GM10847 (cell line): ENCODE results near the gene COQ4.

ENCODE experiments used
- POLR2A ChIP-seq: IDR thresholded peaks from 2 replicates; pipeline ENCODE4 v1.6.1; 2011; ENCODE audit not compliant: insufficient read length; ENCODE audit errors: extremely low read depth

The COQ4 gene

DNA sequence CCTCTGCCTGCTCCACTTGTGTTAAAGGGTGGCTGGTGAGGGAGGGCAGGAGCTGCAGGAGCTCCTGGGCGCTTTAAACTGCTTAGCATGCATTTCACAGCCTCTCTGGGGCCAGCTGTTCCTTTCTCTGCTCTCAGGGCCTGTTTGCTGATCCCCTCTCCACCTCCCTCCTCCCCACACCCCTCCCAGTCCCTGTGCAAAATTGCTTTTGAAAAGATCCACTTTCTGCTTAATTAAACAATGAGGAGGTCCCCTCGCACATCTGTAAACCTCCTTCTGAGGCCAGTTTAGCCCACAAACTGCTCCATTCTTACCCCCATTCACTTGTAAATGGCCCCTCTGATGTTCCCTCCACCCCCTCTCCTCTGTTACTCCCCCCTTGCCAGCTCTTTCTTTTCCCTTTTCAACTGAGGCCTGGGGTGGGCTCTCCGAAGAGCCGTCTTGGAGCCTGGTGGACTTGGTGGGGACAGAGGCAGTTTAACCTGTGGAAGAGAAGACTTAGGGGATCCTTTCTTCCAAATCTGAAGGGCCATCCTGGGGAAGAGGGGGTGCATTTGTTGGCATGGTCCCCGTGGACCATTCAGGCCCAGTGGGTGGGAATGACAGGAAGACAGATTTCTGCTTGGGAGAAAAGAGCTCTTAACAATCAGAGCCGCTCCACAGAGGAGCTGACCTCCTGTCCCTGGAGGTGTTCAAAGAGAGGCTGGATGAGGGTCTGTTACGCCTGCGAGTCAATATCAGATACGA is 60.5 kb downstream of the COQ4 start:
- no peak for TF ChIP-seq POLR2A
